NCI-H2196 (cell line): ENCODE data around the gene KLHL40.
"Not testable (repeated sequence)": the region's sequence is repeated elsewhere in the genome, so short reads cannot be mapped to it uniquely, and the experiment has no call there.

Experiments used
- DNase-seq: peaks from one replicate; lab custom pipeline; 2025; ENCODE audit not compliant: unreplicated experiment; lab: John Stamatoyannopoulos, UW

The KLHL40 gene

GRCh38 chr3:42717306-42717705 is 32.0 kb downstream of the KLHL40 start:
- no peak for DNase-seq

- no peak for DNase-seq
Measured at GRCh38 chr3:42718338-42718737, 33.0 kb downstream of the KLHL40 start.

GRCh38 chr3:42719002-42719401 is 33.7 kb downstream of the KLHL40 start:
- DNase-seq: no peak

DNA sequence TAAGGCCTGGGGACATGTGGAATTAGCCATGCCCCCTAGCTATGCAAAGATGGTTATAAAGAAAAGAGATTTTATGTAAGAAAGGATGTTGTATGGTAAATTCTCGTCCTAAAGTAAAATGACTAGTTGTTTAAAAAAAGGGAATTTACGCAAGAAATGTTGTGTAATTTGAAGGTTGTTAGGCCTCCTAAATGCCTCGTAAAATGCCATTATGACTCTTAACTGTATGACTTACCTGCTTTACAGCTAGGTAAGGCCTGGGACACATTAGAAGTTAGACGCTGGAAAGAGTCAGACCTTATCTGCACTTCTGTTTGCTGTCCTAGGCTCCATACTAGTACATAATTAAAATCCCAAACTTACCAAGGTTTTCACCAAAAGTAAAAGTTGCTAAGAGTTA is 34.8 kb downstream of the KLHL40 start:
- no peak for DNase-seq

DNA sequence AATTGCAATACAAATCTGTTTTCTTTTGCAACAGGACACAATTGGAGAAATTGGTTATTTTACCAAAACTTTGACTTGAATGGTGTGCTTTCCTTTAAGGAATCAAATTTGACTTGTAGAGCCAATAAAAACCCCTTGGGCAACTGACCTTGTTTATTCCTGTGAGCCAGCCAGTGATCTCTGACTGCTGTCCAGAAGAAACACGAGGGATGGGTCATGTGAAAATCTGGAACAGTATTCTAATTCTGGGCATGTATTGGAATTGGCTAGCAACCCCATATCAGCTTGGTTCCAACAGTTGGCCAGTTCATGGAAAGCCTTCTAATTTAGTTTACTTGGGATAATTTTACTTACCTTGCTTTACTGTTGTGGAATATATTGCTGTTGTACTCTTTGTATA is 36.4 kb downstream of the KLHL40 start:
- no peak for DNase-seq

DNA sequence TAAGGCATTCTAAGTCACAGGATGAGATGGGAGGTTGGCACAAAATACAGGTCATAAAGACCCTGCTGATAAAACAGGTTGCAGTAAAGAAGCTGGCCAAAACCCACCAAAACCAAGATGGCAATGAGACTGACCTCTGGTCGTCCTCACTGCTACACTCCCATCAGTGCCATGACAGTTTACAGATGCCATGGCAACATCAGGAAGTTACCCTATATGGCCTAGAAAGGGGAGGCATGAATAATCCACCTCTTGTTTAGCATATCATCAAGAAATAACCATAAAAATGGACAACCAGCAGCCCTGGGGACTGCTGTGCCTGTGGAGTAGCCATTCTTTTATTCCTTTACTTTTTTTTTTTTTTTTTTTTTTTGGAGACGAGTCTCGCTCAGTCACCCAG is 37.1 kb downstream of the KLHL40 start:
- DNase-seq: not testable (repeated sequence)

DNA sequence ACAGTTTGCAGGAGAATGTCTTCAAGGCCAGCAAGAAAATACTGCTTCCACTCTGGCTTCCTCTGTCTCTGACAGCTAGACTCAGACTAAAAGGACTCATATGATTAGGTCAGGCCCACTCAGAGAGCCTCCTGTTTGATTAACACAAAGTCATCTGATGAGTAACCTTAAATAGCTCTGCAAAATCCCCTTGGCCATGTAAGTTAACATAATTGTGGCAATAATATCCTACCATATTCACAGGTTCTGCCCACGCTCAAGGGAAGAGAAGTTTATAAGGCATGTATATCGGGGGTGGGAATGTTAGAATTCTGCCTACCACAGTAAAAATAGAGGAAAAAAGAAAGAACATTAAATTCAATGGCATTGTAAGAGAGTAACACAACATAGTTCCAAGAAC is 37.9 kb downstream of the KLHL40 start:
- DNase-seq: no peak

- DNase-seq: no peak
Measured at GRCh38 chr3:42725454-42725853, 40.1 kb downstream of the KLHL40 start.

DNA sequence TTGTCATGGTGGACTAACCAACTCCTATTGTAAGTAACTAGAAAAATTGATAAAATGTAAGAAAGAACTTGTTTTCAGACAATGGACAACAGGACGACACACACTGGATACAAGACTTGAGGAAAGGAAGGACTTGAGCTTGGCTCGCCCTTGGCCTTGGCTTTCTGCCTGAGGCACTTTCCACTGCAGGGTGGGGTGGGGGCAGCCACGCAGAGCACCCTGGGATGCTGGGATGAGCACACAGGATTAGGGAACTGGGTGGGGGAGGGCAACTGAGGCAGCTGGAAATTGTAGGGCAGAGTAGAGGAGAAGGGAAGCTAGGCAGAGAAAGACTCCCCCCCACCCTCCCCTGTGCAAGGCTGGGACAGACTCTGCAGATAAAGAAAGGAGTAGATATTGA is 42.7 kb downstream of the KLHL40 start:
- DNase-seq: no peak

GRCh38 chr3:42728668-42729364 is 43.5 kb downstream of the KLHL40 start:
- no peak for DNase-seq

- no peak for DNase-seq
Measured at GRCh38 chr3:42729404-42730145, 44.2 kb downstream of the KLHL40 start.

- no peak for DNase-seq
Measured at GRCh38 chr3:42730294-42730693, 45.0 kb downstream of the KLHL40 start.

- DNase-seq: no peak
Measured at GRCh38 chr3:42730706-42731420, 45.5 kb downstream of the KLHL40 start.

DNA sequence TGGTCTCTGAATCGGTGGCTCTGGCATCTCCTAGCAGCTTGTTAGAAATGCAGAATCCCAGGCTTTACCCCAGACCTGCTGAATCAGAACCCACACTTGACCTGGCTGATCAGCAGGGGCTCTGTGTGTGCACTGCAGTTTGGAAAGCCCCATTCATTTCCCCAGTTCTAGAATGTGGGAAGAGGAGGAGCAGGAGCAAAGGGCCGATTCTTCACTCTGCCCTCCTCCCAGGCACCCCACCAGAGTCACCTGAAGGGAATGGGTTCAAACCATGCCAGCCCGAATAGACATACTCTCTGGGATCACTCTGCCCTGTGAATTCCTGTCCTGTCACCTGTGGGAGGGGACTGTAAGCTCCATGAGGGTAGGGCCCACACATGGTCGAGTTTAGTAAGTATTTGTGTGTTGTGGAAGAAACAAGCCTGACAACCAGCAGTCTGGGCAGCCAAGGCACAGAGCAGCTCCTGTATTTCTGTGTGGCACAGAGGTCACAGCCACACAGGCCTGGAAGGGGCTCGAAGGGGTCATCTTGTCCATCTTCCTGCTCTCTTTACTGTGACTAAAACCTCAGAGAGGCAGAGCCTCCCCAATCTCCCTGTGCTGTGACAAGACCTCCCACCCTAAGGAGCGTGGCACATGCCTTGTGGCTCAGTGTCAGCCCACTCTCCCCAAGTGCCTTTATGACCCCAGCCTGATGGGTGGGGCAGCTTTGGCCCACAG is 46.3 kb downstream of the KLHL40 start:
- no peak for DNase-seq

DNA sequence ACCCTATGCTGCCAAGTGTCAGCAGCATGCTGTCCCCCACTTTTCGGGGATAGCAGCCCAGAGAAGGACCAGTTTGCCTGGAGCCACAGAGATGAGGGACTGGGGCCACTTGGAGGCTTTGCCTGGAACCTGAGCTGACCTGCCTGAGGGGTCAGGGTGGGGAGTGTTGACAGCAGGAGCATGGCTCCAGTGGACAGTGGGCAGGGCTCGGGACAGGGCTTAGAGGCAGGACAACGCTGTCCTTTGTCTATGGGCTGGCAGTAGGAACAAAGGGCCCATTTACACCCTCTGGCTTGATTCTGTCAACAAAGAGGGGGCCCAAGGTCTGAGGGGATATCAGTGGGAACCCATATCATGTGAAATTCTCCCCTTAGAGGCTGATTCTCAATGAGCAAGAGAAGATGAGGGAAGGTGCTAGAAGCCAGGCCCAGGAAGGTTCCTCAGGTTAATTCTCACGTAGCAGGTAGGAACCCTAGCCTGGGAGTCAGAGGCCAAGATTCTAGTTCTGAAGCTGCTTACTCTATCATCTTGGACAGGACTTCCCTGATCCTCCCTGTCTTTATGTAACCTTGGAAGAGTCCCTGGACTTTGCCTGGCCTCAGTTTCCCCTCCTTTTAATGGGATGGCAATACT is 47.0 kb downstream of the KLHL40 start:
- no peak for DNase-seq

DNA sequence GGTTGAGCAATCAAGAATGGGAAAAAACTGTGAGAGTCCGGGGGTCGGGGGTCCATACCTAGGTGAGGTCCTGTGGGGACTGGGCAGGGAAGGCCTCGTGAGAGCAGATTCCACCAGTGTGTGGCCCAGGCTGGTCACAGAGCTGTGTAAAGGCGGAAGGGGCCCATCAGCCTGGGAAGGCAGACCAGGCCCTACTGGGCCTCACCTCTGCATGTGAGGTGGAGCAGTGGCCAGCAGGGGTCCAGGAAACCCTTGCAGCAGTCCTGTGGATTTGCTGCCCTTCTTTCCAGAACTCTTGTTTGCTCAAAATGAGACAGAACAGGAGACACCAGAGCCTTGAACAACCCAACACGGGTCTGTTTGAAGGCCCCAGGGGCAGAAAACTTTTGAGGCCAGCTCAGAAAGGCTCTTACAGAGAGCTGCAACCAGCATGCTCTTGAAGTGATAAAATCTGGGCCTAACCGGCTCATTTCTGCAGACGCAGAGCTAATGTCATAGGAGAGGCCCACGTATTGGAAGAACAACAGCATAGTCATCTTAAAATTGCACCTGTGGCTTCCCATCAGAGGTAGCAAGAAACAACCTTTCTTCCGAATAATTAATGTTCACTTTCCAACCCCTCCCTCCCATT is 47.6 kb downstream of the KLHL40 start:
- DNase-seq: no peak

DNA sequence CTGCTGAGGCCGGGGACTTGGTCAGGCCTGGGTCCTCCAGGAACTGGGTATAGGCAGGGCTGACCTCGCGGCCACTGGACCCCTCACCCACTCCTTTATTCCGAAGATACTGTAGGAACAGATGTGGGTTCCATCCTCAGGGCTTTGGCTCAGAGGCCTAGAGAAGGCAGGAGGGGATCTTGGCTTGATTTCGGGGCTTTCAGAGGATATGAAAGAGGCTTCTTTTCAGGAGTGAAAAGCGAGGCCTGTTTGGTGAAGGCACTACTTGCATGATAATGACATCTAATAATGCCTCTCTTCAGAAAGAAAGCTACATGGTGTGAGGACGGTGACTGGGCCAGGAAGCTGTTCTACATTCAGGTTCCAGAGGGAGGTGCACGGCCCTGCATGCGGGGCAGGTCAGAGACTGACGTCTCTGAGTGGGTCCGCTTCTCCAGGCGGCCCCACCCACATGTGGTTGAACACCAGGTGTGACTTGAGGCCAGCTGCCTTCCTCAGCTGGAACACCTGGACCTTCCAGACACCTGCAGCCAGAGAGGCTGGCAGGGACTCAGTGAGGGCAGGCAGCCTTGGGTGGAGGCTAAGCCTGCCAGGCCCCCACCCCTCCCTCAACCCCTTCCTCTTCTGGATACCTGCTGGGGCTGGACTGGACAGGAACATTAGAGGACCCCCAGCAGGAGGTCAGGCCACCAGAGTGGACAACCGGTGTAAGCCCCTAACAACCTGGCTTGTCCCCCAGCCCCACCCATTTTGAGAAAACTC is 48.3 kb downstream of the KLHL40 start:
- peak; percentile 15 for DNase-seq

GRCh38 chr3:42734263-42734860 is 49.0 kb downstream of the KLHL40 start:
- DNase-seq: no peak

GRCh38 chr3:42735019-42735418 is 49.7 kb downstream of the KLHL40 start:
- no peak for DNase-seq
